OCI-LY1 (cell line): ENCODE results near the gene NT5DC1.

ENCODE experiments used
- EZH2 ChIP-seq: fragments of 200-600 bp; sonication (generic), shearing (Covaris generic); IDR thresholded peaks from 2 replicates; pipeline ENCODE4 v1.8.0; 2017; ENCODE audit warnings: borderline replicate concordance, mixed run types, mild to moderate bottlenecking, antibody characterized with exemption, low read length, moderate library complexity, mixed read lengths
- TF ChIP-seq, protein P1 (sequence below): fragments of 200-600 bp; sonication (generic), shearing (Covaris generic); IDR thresholded peaks from 2 replicates; pipeline ENCODE4 v1.5.1; 2017; ENCODE audit warnings: mild to moderate bottlenecking, antibody characterized with exemption, low read length, moderate library complexity, mixed read lengths

DNA sequence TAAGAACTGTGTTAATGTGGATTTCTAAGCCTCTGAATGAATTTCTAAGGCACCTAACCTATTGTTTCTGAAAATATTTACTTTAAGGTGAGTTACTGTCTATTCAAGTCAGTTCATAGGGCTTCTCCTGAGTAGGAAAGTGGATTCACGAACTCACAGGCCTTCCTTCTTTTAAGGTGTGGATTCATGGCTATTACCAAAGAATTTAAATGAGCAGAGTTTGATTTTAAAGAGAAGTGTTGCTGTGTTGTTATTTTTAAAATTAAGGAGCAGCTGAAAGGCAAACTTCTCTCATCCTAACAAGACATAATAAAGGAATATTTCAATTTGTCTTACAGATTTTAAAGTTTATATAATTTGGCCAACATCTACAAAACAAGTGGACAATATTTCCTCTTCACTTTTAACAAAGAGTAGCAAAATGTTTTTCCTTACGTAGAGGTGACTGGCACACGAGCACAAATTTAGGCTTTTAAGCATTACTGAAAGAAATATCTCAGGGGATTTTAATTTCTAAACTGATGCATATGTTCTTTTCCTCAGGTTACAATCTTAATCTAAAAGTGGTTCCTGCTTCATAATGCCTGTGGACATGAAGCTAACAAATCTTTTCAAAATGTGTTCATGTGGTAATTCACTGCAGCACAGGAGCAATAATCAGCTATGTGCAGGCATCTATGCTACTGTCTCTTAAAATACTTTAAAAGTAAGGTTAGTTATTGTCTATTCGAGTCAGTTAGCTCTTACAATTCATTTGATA lies 153.8 kb downstream of the NT5DC1 start:
- TF ChIP-seq EZH2, result no peak
- TF ChIP-seq, protein P1, sequence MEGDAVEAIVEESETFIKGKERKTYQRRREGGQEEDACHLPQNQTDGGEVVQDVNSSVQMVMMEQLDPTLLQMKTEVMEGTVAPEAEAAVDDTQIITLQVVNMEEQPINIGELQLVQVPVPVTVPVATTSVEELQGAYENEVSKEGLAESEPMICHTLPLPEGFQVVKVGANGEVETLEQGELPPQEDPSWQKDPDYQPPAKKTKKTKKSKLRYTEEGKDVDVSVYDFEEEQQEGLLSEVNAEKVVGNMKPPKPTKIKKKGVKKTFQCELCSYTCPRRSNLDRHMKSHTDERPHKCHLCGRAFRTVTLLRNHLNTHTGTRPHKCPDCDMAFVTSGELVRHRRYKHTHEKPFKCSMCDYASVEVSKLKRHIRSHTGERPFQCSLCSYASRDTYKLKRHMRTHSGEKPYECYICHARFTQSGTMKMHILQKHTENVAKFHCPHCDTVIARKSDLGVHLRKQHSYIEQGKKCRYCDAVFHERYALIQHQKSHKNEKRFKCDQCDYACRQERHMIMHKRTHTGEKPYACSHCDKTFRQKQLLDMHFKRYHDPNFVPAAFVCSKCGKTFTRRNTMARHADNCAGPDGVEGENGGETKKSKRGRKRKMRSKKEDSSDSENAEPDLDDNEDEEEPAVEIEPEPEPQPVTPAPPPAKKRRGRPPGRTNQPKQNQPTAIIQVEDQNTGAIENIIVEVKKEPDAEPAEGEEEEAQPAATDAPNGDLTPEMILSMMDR, result no peak
